OCI-LY1 (cell line): Measurements from ENCODE around the gene ZNF254.

ENCODE experiments used
- H2AFZ ChIP-seq: fragments of 200-600 bp; sonication (generic), shearing (Covaris generic); 2 replicates; pipeline ENCODE4 v1.6.0; 2014; ENCODE audit warnings: antibody characterized with exemption, mild to moderate bottlenecking, low read length
- H3F3A ChIP-seq: fragments of 200-600 bp; sonication (generic), shearing (Covaris generic); 2 replicates; pipeline ENCODE4 v1.6.0; 2014; ENCODE audit warnings: mild to moderate bottlenecking, antibody characterized with exemption, low read length, moderate library complexity; ENCODE audit not compliant: insufficient read depth
- H3K27ac ChIP-seq: fragments of 200-600 bp; sonication (generic); 2 replicates; pipeline ENCODE4 v1.5.1; 2014; ENCODE audit warnings: low read length, mixed run types, mild to moderate bottlenecking, low read depth; ENCODE audit not compliant: poor library complexity, severe bottlenecking
- H3K27me3 ChIP-seq: fragments of 200-600 bp; sonication (generic); 2 replicates; pipeline ENCODE4 v1.6.0; 2014; ENCODE audit warnings: antibody characterized with exemption, mild to moderate bottlenecking, low read length, moderate library complexity; ENCODE audit not compliant: insufficient read depth
- H3K36me3 ChIP-seq: fragments of 200-600 bp; sonication (generic); 2 replicates; pipeline ENCODE4 v1.6.1; 2014; ENCODE audit warnings: mild to moderate bottlenecking, antibody characterized with exemption, low read length, moderate library complexity, mixed read lengths; ENCODE audit not compliant: insufficient read depth
- H3K4me1 ChIP-seq: fragments of 200-600 bp; sonication (generic); 2 replicates; pipeline ENCODE4 v1.5.1; 2014; ENCODE audit warnings: mild to moderate bottlenecking, low read length, moderate library complexity; ENCODE audit not compliant: insufficient read depth, severe bottlenecking
- H3K4me2 ChIP-seq: fragments of 200-600 bp; sonication (generic), shearing (Covaris generic); 2 replicates; pipeline ENCODE4 v1.6.1; 2014; ENCODE audit warnings: low read length
- H3K4me3 ChIP-seq: fragments of 200-600 bp; sonication (generic); 2 replicates; pipeline ENCODE4 v1.5.1; 2014; ENCODE audit warnings: low read length, low read depth, mild to moderate bottlenecking, mixed read lengths; ENCODE audit not compliant: poor library complexity, severe bottlenecking
- H3K79me2 ChIP-seq: fragments of 200-600 bp; shearing (Covaris generic); 2 replicates; pipeline ENCODE4 v1.6.1; 2016; ENCODE audit warnings: mixed run types, low read length, mixed read lengths; ENCODE audit not compliant: insufficient read depth
- H3K9ac ChIP-seq: fragments of 200-600 bp; sonication (generic), shearing (Covaris generic); 2 replicates; pipeline ENCODE4 v1.6.1; 2014; ENCODE audit warnings: mild to moderate bottlenecking, low read length, mixed read lengths
- H3K9me2 ChIP-seq: fragments of 200-600 bp; sonication (generic), shearing (Covaris generic); 2 replicates; pipeline ENCODE4 v1.6.1; 2014; ENCODE audit warnings: low read depth, mild to moderate bottlenecking, low read length, mixed read lengths
- H3K9me3 ChIP-seq: fragments of 200-600 bp; shearing (Covaris generic); 2 replicates; pipeline ENCODE4 v1.6.1; 2014; ENCODE audit warnings: low read length, mixed read lengths
- H4K20me1 ChIP-seq: fragments of 200-600 bp; sonication (generic), shearing (Covaris generic); 2 replicates; pipeline ENCODE4 v1.6.0; 2016; ENCODE audit warnings: mild to moderate bottlenecking, low read length; ENCODE audit not compliant: insufficient read depth
- CTCF ChIP-seq: fragments of 200-600 bp; sonication (generic), shearing (Covaris generic); IDR thresholded peaks from 2 replicates; pipeline ENCODE4 v1.5.1; 2017; ENCODE audit warnings: mild to moderate bottlenecking, antibody characterized with exemption, low read length, moderate library complexity, mixed read lengths
- EZH2 ChIP-seq: fragments of 200-600 bp; sonication (generic), shearing (Covaris generic); IDR thresholded peaks from 2 replicates; pipeline ENCODE4 v1.8.0; 2017; ENCODE audit warnings: borderline replicate concordance, mixed run types, mild to moderate bottlenecking, antibody characterized with exemption, low read length, moderate library complexity, mixed read lengths

The ZNF254 gene

GRCh38 chr19:24101459-24102115, 14.6 kb downstream of the ZNF254 start:
- Histone ChIP-seq H3K4me3 (no peak overlapping the region), H3K9ac (no peak overlapping the region), H4K20me1 (no peaks in the 10 kb centered on the region), H3K27ac (no peak overlapping the region), H3K4me1 (no peaks in the 10 kb centered on the region), H3F3A (no peaks in the 10 kb centered on the region), H3K27me3 (no peaks in the 10 kb centered on the region), H2AFZ (no peak overlapping the region), H3K36me3 (peaks cover 84% of the 10 kb centered on the region), H3K9me2 (no peaks in the 10 kb centered on the region), H3K9me3 (peaks cover 9% of the 10 kb centered on the region; the same call in 1 of the 2 replicates), H3K79me2 (peaks cover 27% of the 10 kb centered on the region), H3K4me2 (no peak overlapping the region)
- TF ChIP-seq EZH2 (no peak), CTCF (no peak)

- H3K36me3 ChIP-seq: peaks cover 45% of the 10 kb centered on the region
- H2AFZ ChIP-seq: no peak overlapping the region
- TF ChIP-seq EZH2 (no peak), CTCF (no peak)
- H3K27ac ChIP-seq: no peak overlapping the region
- H3K27me3 ChIP-seq: no peaks in the 10 kb centered on the region
- H3K4me3 ChIP-seq: no peak overlapping the region
- no peaks in the 10 kb centered on the region for H3K79me2 ChIP-seq
- no peak overlapping the region for H3K4me2 ChIP-seq
- no peak overlapping the region for H3K9ac ChIP-seq
- no peaks in the 10 kb centered on the region for H3K4me1 ChIP-seq
- no peaks in the 10 kb centered on the region for H3K9me2 ChIP-seq
- H4K20me1 ChIP-seq: no peaks in the 10 kb centered on the region
- peaks cover 48% of the 10 kb centered on the region for H3K9me3 ChIP-seq
- H3F3A ChIP-seq: no peaks in the 10 kb centered on the region
Measured at GRCh38 chr19:24127601-24128000, 40.6 kb downstream of the ZNF254 start.

- H2AFZ ChIP-seq: no peak overlapping the region
- H3K4me2 ChIP-seq: no peak overlapping the region
- H4K20me1 ChIP-seq: no peaks in the 10 kb centered on the region
- H3K9me2 ChIP-seq: no peaks in the 10 kb centered on the region
- TF ChIP-seq CTCF (no peak), EZH2 (no peak)
- H3K27ac ChIP-seq: no peak overlapping the region
- no peaks in the 10 kb centered on the region for H3K79me2 ChIP-seq
- H3K4me1 ChIP-seq: no peaks in the 10 kb centered on the region
- H3K4me3 ChIP-seq: no peak overlapping the region
- no peaks in the 10 kb centered on the region for H3F3A ChIP-seq
- no peaks in the 10 kb centered on the region for H3K27me3 ChIP-seq
- H3K9me3 ChIP-seq: peaks cover 15% of the 10 kb centered on the region; the same call in 1 of the 2 replicates
- no peaks in the 10 kb centered on the region for H3K36me3 ChIP-seq
- no peak overlapping the region for H3K9ac ChIP-seq
Measured at GRCh38 chr19:24140099-24140498, 53.1 kb downstream of the ZNF254 start.
